H1 (cell line): ENCODE data around the gene ASTN2. TPM values are rescaled to one million over a fixed set of nuclear protein-coding genes. Genes with fewer than 3 reads are reported as not detected.

Source experiments
- E2F6 ChIP-seq: IDR thresholded peaks from 2 replicates; pipeline ENCODE4 v1.6.1; 2012; ENCODE audit warnings: inconsistent platforms
- EGR1 ChIP-seq: IDR thresholded peaks from 2 replicates; pipeline ENCODE4 v1.6.1; 2011; ENCODE audit warnings: low read depth, low read length, borderline replicate concordance
- EP300 ChIP-seq, 2 experiments: IDR thresholded peaks; 1 replicate in 1 of 2; 2 replicates in 1 of 2; pipeline ENCODE4 v1.6.1; 2011 to 2012; ENCODE audit warnings: low read depth in 2 of 2, low read length in 2 of 2, mild to moderate bottlenecking in 2 of 2, borderline replicate concordance in 1 of 2, inconsistent platforms in 1 of 2, moderate library complexity in 1 of 2
- FOSL1 ChIP-seq: IDR thresholded peaks from 2 replicates; pipeline ENCODE4 v1.6.1; 2011; ENCODE audit warnings: mild to moderate bottlenecking, low read depth, low read length, moderate library complexity; ENCODE audit not compliant: insufficient read depth
- GABPA ChIP-seq: IDR thresholded peaks from 2 replicates; pipeline ENCODE4 v1.6.1; 2011; ENCODE audit warnings: mild to moderate bottlenecking, low read length, moderate library complexity, borderline replicate concordance; ENCODE audit not compliant: insufficient read depth
- GTF2F1 ChIP-seq: IDR thresholded peaks from 2 replicates; pipeline ENCODE4 v1.6.1; 2012; ENCODE audit warnings: low read depth, low read length, improper control_type of control experiment, borderline replicate concordance
- HDAC6 ChIP-seq: IDR thresholded peaks from one replicate; pipeline ENCODE4 v1.7.1; 2012; ENCODE audit warnings: low read depth, mild to moderate bottlenecking, inconsistent platforms, low read length, moderate library complexity
- TAF7 ChIP-seq: optimal IDR thresholded peaks from 2 replicates; pipeline ENCODE3; 2011; ENCODE audit warnings: low read depth, mild to moderate bottlenecking, inconsistent platforms, low read length, moderate library complexity, borderline replicate concordance
- polyA plus RNA-seq, 7 experiments: library from polyadenylated mRNA; depleted of rRNA in 3 of 7; stranded (reverse) in 5 of 7; unstranded in 2 of 7; fragments of >200 nt in 5 of 7; fragments of 200-250 nt in 2 of 7; gene quantifications; 1 replicate in 5 of 7; 2 replicates in 1 of 7; 4 replicates in 1 of 7; pipeline versions ENCODE4 v1.2.1 to v1.2.3, GENCODE V29; 2011 to 2013; ENCODE audit warnings: missing spikeins in 2 of 7, mixed read lengths in 2 of 7
- total RNA-seq: library from RNA; stranded (reverse); fragmentation: NEBNext Ultra II Directional; extraction: Animal tissue kit (Norgen Biotek cat#: 25700); gene quantifications from 2 replicates; pipeline ENCODE4 v1.2.1, GENCODE V29; 2021

ASTN2 gene
- total and polyA plus RNA-seq, 2 of the 8 experiments (the other 6 are each of a cell fraction or from before 2014, with no cell fraction given) = 8.2 to 13.7 TPM

- TF ChIP-seq E2F6 = no peak
- TF ChIP-seq EP300 (IDR thresholded peaks at IDR 0.05; ENCODE audit: borderline replicate concordance in 1 of 2, low read depth in 2 of 2, low read length in 2 of 2) = no peak
- TF ChIP-seq EGR1 = no peak
- no peak for TF ChIP-seq TAF7
- TF ChIP-seq GABPA = no peak
- no peak for TF ChIP-seq HDAC6
- TF ChIP-seq GTF2F1 = no peak
- TF ChIP-seq FOSL1 = no peak
Measured at GRCh38 chr9:117250610-117251215, 164.1 kb downstream of the ASTN2 start (continued).
